Peyer's patch (tissue), 4 donors: ENCODE data around the gene AGO1.

Experiments
- CTCF ChIP-seq, 6 experiments: fragments of 450-650 bp in 4 of 6; fragments of 200-600 bp in 2 of 6; sonication (generic) in 1 of 6; IDR thresholded peaks; one replicate each; pipeline ENCODE4 v1.5.1; 2017 to 2019; ENCODE audit warnings: antibody characterized with exemption in 6 of 6, mild to moderate bottlenecking in 3 of 6, moderate library complexity in 1 of 6
- POLR2A ChIP-seq, 2 donors: fragments of 450-650 bp; IDR thresholded peaks; one replicate each; pipeline ENCODE4 v1.5.1; 2017; ENCODE audit warnings: antibody characterized with exemption in 2 of 2, mild to moderate bottlenecking in 2 of 2, moderate library complexity in 2 of 2

- TF ChIP-seq POLR2A (IDR thresholded peaks at IDR 0.05) (no peak), CTCF (IDR thresholded peaks at IDR 0.05) (no peak)
Measured at GRCh38 chr1:35884934-35885333, 1.9 kb downstream of the AGO1 start.
